ENCODE data around the gene ZBP1. TPM values are rescaled to one million over a fixed set of nuclear protein-coding genes. Genes with fewer than 3 reads are reported as not detected.
A peak's percentile ranks its signal among the peaks of the same experiment; 100 is the strongest.

The ZBP1 gene
- total and polyA plus RNA-seq, 11 donors = 0.15 to 1.7 (median 0.31) TPM; not detected in 6

- no peaks in the 10 kb centered on the region for H3K27me3 ChIP-seq
- no peaks in the 10 kb centered on the region for H3K9me3 ChIP-seq
- H3K36me3 ChIP-seq = no peaks in the 10 kb centered on the region
- intact Hi-C loops (cut with DNase I) = no loop called here
- H3K4me1 ChIP-seq = peaks cover 0 to 34% (median 5%) of the 10 kb centered on the region in 12 donors
- no peak overlapping the region for H3K27ac ChIP-seq
- no peak overlapping the region for H3K4me3 ChIP-seq
- TF ChIP-seq CTCF (IDR thresholded peaks at IDR 0.05) (no peak), POLR2A (IDR thresholded peaks at IDR 0.05) (no peak)
- WGBS, 4 donors = 86 to 91% (median 88%) methylated on average over 14 of the region's 14 CpGs
- ATAC-seq (no peak), DNase-seq (peak in 2 of 5 donors; percentile 7 to 11)
Observed at GRCh38 chr20:57664924-57665588, 44.8 kb upstream of the ZBP1 start.

- no peaks in the 10 kb centered on the region for H3K9me3 ChIP-seq
- TF ChIP-seq CTCF (IDR thresholded peaks at IDR 0.05) (no peak), POLR2A (IDR thresholded peaks at IDR 0.05) (no peak)
- ATAC-seq = no peak
- peaks cover 0 to 31% (median 5%) of the 10 kb centered on the region in 12 donors for H3K4me1 ChIP-seq
- intact Hi-C loops (cut with DNase I) = no loop called here
- DNase-seq = peak in 3 of 5 donors; percentile 18 to 49 (median 19)
- no peaks in the 10 kb centered on the region for H3K27me3 ChIP-seq
- H3K36me3 ChIP-seq = peaks cover 0 to 3% (median 0%) of the 10 kb centered on the region in 9 donors
- 90 to 92% (median 91%) methylated on average over 18 to 20 of the region's 20 CpGs for WGBS, 4 donors
- no peak overlapping the region for H3K4me3 ChIP-seq
- no peak overlapping the region for H3K27ac ChIP-seq
Observed at GRCh38 chr20:57664476-57664875, 44.2 kb upstream of the ZBP1 start.

GRCh38 chr20:57663681-57664451, 43.6 kb upstream of the ZBP1 start:
- peaks cover 0 to 9% (median 5%) of the 10 kb centered on the region in 9 donors for H3K36me3 ChIP-seq
- intact Hi-C loops (cut with DNase I) = no loop called here
- peaks cover 0 to 30% (median 5%) of the 10 kb centered on the region in 12 donors for H3K4me1 ChIP-seq
- no peak overlapping the region for H3K4me3 ChIP-seq
- TF ChIP-seq POLR2A (IDR thresholded peaks at IDR 0.05) (no peak), CTCF (IDR thresholded peaks at IDR 0.05) (no peak)
- no peaks in the 10 kb centered on the region for H3K27me3 ChIP-seq
- no peak overlapping the region for H3K27ac ChIP-seq
- ATAC-seq (no peak), DNase-seq (peak; percentile 8 to 57 (median 18))
- H3K9me3 ChIP-seq = no peaks in the 10 kb centered on the region
- WGBS, 4 donors = 94 to 96% (median 95%) methylated on average over 20 to 27 of the region's 27 CpGs

GRCh38 chr20:57663241-57663640, 43.0 kb upstream of the ZBP1 start:
- Histone ChIP-seq H3K36me3 (peaks cover 0 to 15% (median 11%) of the 10 kb centered on the region in 9 donors), H3K9me3 (no peaks in the 10 kb centered on the region), H3K27me3 (no peaks in the 10 kb centered on the region), H3K27ac (peak overlapping the region in 1 of 12 donors; percentile 2), H3K4me3 (no peak overlapping the region), H3K4me1 (peaks cover 0 to 28% (median 5%) of the 10 kb centered on the region in 12 donors)
- TF ChIP-seq POLR2A (IDR thresholded peaks at IDR 0.05) (no peak), CTCF (IDR thresholded peaks at IDR 0.05) (no peak)
- ATAC-seq = no peak
- intact Hi-C loops (cut with DNase I) = no loop called here
- 90 to 93% (median 91%) methylated on average over 5 to 9 of the region's 9 CpGs for WGBS, 4 donors
- peak; percentile 5 to 47 (median 11) for DNase-seq
